Fibroblast of upper back skin (primary cell): ENCODE data around the gene ECHDC3.
"Not testable (repeated sequence)": the region's sequence is repeated elsewhere in the genome, so short reads cannot be mapped to it uniquely, and the experiment has no call there.

Source experiments
- DNase-seq: peaks from one replicate; pipeline ENCODE4 v3.0.0-alpha.2; 2013

ECHDC3 gene

GRCh38 chr10:11742009-11742778, at the start of gene ECHDC3:
Gene ECHDC3, plus strand, starts transcription at chr10:11742382. Its CDS starts 195 bp downstream, at chr10:11742577.
- peak; percentile 17 for DNase-seq

GRCh38 chr10:11693376-11693775, 48.8 kb upstream of the ECHDC3 start:
- DNase-seq = no peak

GRCh38 chr10:11695779-11696178, 46.4 kb upstream of the ECHDC3 start:
- no peak for DNase-seq

- DNase-seq = no peak
Observed at GRCh38 chr10:11697718-11698527, 44.3 kb upstream of the ECHDC3 start.

GRCh38 chr10:11698691-11699549, 43.3 kb upstream of the ECHDC3 start:
- no peak for DNase-seq

GRCh38 chr10:11699550-11700097, 42.6 kb upstream of the ECHDC3 start:
- DNase-seq = no peak

- no peak for DNase-seq
Observed at GRCh38 chr10:11700539-11700938, 41.6 kb upstream of the ECHDC3 start.

GRCh38 chr10:11701451-11702095, 40.6 kb upstream of the ECHDC3 start:
- no peak for DNase-seq

- no peak for DNase-seq
Observed at GRCh38 chr10:11702264-11702663, 39.9 kb upstream of the ECHDC3 start.

GRCh38 chr10:11704092-11704491, 38.1 kb upstream of the ECHDC3 start:
- no peak for DNase-seq

GRCh38 chr10:11705722-11706121, 36.5 kb upstream of the ECHDC3 start:
- peak; percentile 34 for DNase-seq

GRCh38 chr10:11706895-11707567, 35.2 kb upstream of the ECHDC3 start:
- no peak for DNase-seq

GRCh38 chr10:11707624-11708350, 34.4 kb upstream of the ECHDC3 start:
- DNase-seq = no peak

- not testable (repeated sequence) for DNase-seq
Observed at GRCh38 chr10:11708801-11709200, 33.4 kb upstream of the ECHDC3 start.

GRCh38 chr10:11712744-11713143, 29.4 kb upstream of the ECHDC3 start:
- DNase-seq = no peak

- DNase-seq = no peak
Observed at GRCh38 chr10:11713186-11713743, 28.9 kb upstream of the ECHDC3 start.

- DNase-seq = no peak
Observed at GRCh38 chr10:11713963-11714362, 28.2 kb upstream of the ECHDC3 start.

GRCh38 chr10:11714750-11715365, 27.3 kb upstream of the ECHDC3 start:
- DNase-seq = no peak

GRCh38 chr10:11715815-11716494, 26.2 kb upstream of the ECHDC3 start:
- DNase-seq = no peak

- no peak for DNase-seq
Observed at GRCh38 chr10:11716686-11717085, 25.5 kb upstream of the ECHDC3 start.
